GM18870 (cell line): ENCODE results near the gene SCMH1.
A peak's percentile ranks its signal among the peaks of the same experiment; 100 is the strongest.

Experiments
- ATAC-seq: cut with Tn5 transposase; IDR thresholded peaks from one replicate; pipeline ENCODE4 v1.9.1; 2021; ENCODE audit warnings: moderate library complexity; ENCODE audit not compliant: unreplicated experiment

SCMH1 gene

DNA sequence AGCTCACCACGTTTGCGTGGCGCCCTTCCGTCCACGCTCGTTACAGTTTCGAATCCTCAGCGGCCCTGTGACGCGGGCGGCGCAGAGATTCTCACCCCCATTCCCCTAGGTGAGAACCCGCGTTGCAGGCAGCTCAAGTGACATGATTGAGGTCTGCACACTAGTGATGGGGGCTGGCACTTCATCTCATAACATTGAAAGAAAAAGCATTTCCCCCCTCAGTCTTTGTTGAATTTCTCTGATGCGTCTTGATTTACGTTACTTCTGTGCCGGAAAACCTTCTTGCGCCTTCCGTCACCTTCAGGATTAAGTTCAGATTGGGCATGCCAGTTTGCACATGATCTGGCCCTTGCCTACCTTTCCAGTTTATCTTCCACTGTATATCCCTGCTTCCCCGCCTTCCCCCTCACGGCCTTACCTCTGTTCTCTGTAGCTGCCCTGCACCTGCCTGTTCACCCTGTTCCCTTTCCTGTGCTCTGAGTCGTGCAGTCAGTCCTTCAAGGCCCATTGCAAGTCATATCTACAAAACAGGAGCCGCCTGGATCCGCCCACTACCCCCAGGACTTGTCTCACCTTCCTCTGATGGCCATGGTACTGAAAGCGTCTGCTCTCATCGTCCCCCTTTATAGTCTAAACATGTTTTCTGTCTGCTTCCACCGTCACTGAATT is 261.5 kb downstream of the SCMH1 start:
- no peak for ATAC-seq

GRCh38 chr1:40980068-40980452 is 262.0 kb downstream of the SCMH1 start:
- peak; percentile 16 for ATAC-seq

DNA sequence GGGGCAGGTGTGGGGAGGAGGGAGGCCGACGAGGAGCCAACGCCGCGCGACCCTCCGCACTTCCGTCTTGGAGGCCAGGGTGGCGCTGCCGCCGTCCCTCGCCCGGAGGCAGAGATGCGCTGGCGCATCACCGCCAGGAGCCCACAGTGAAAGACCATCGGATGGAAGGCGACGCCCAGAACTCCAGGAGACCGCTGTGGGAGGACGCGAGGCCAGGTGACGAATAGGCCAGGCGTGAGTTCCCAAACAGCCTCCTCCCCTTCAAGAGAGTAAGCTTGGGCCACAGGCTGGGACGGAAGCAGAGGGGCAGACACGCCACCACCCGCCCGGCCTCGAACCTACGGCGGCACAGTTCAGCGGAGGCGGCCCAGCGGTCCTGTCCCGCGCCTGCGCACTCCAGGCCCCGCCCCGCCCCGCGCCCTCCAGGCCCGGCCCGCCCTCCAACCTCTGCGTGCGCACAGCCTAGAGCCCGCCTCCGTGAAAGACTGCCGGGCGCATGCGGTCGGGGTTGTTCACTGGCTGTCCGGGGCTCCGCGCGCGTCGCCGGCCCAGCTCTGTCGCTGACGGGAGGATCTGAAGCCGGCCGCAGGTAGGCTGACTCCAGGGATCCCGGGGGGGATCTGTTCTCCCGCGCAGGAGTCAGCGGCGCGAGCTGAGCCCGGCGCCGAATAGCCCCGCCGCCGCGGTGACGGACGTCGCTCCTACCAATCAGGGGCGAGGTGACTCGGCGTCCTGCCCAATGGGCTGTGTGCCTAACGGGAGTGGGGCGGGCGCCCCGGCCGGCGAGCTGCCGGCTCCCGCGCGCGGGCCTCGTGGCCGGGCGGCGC is 262.7 kb downstream of the SCMH1 start, which contains the start of gene CTPS1:
CTPS1 (plus strand) TSS at position 456 of the 827 bp plus-strand sequence. CDS start 3,595 bp downstream, outside the sequence.
- ATAC-seq = peak; percentile 79

GRCh38 chr1:40978886-40979240 is 263.2 kb downstream of the SCMH1 start:
- no peak for ATAC-seq

- no peak for ATAC-seq
Observed at GRCh38 chr1:40977716-40978115, 264.4 kb downstream of the SCMH1 start.
